Camera-type eye (tissue), 1 donor: ENCODE results near the gene RELL1. TPM values are rescaled to one million over a fixed set of nuclear protein-coding genes. Genes with fewer than 3 reads are reported as not detected.

Source experiments
- total RNA-seq: library from RNA; depleted of rRNA; stranded (reverse); fragments of >200 nt; gene quantifications from one replicate; pipeline ENCODE4 v1.2.3, GENCODE V29; 2014

The RELL1 gene, protein sequence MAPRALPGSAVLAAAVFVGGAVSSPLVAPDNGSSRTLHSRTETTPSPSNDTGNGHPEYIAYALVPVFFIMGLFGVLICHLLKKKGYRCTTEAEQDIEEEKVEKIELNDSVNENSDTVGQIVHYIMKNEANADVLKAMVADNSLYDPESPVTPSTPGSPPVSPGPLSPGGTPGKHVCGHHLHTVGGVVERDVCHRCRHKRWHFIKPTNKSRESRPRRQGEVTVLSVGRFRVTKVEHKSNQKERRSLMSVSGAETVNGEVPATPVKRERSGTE
- 38.9 TPM for total RNA-seq

GRCh38 chr4:37686373-37687193, at the start of gene RELL1:
RELL1 (minus strand) TSS chr4:37686376; CDS start chr4:37686287, 89 bp downstream.

Other genes with a start within 250 kb of the RELL1 start
- gene PGM2, start 140.3 kb upstream of the RELL1 start, total RNA-seq: 26.7 TPM
- gene TBC1D1, start 204.7 kb upstream of the RELL1 start, total RNA-seq: 63.7 TPM